ENCODE data around the gene TRIM52. TPM values are rescaled to one million over a fixed set of nuclear protein-coding genes. Genes with fewer than 3 reads are reported as not detected.
"Not testable (repeated sequence)": the region's sequence is repeated elsewhere in the genome, so short reads cannot be mapped to it uniquely, and the experiment has no call there.

Gene TRIM52
- total RNA-seq, 1 donor from 2014 or later: 12.8 TPM

DNA sequence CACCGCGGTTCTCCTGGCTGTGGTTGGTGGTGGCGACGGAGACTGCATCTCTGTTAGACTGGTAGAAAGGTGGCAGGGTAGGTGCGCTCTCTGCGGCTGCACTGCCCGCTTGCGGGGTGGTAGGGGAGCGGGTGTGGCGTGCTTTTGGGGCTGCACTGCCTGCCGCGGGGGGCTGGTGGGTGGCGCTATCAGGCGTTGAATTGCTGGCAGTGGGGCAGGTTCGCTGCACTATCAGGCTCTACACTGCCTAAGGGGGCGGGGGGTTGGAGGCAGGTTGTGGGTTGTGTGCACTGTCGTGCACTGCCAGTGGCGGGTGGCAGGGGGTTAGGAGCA lies 21.0 kb upstream of the TRIM52 start:
- Mint-ChIP-seq H3K4me1 (peaks cover 7% of the 10 kb centered on the region), H3K36me3 (no peaks in the 10 kb centered on the region), H3K4me3 (no peak overlapping the region), H3K9me3 (no peaks in the 10 kb centered on the region), H3K27me3 (ENCODE audit: low read depth) (no peaks in the 10 kb centered on the region), H3K27ac (no peak overlapping the region)
- TF ChIP-seq, protein P1, sequence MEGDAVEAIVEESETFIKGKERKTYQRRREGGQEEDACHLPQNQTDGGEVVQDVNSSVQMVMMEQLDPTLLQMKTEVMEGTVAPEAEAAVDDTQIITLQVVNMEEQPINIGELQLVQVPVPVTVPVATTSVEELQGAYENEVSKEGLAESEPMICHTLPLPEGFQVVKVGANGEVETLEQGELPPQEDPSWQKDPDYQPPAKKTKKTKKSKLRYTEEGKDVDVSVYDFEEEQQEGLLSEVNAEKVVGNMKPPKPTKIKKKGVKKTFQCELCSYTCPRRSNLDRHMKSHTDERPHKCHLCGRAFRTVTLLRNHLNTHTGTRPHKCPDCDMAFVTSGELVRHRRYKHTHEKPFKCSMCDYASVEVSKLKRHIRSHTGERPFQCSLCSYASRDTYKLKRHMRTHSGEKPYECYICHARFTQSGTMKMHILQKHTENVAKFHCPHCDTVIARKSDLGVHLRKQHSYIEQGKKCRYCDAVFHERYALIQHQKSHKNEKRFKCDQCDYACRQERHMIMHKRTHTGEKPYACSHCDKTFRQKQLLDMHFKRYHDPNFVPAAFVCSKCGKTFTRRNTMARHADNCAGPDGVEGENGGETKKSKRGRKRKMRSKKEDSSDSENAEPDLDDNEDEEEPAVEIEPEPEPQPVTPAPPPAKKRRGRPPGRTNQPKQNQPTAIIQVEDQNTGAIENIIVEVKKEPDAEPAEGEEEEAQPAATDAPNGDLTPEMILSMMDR (IDR thresholded peaks at IDR 0.05; ENCODE audit: unreplicated experiment): no peak
- no peak for DNase-seq (ENCODE audit: low spot score in 2 of 2, unreplicated experiment in 2 of 2)

DNA sequence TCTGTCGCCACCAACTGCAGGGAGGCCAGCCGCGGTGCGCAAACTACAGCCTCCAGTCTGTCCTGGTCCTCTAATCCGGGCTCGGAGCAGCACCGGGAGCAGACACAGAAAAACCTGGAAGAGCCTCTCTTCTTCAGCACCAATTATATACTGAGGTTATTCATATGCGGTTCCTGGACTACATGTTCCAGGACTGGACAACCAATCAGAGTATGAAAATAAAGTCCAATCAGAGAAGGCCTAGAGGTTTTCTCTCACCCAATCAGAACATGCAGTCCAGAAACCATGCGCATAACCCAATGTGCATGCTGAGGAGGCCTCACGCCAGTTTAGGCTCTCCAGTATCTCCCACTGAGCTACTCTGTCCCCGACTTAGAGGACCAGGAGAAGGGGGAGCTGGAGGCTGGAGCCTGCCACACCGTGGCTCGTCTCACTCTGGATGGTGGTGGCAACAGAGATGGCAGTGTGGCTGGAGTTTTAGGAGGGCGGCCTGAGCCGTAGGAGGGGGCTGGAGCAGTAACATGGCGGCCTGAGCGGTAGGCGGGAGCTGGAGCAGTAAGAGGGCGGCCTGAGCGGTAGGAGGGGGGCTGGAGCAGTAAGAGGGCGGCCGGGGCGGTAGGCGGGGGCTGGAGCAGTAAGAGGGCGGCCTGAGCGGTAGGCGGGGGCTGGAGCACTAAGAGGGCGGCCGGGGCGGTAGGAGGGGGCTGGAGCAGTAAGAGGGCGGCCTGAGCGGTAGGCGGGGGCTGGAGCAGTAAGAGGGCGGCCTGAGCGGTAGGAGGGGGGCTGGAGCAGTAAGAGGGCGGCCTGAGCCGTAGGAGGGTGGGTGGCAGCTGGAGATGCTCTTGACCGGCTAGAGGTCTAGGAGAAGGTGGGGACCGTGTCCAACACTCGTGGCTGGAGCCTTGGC lies 20.4 kb upstream of the TRIM52 start:
- Mint-ChIP-seq H3K27ac (no peak overlapping the region), H3K4me3 (no peak overlapping the region), H3K27me3 (ENCODE audit: low read depth) (no peaks in the 10 kb centered on the region), H3K9me3 (no peaks in the 10 kb centered on the region), H3K36me3 (no peaks in the 10 kb centered on the region), H3K4me1 (peaks cover 7% of the 10 kb centered on the region)
- TF ChIP-seq, protein P1 (IDR thresholded peaks at IDR 0.05; ENCODE audit: unreplicated experiment): no peak
- peak; percentile 61 to 78 for DNase-seq (ENCODE audit: low spot score in 2 of 2, unreplicated experiment in 2 of 2)

DNA sequence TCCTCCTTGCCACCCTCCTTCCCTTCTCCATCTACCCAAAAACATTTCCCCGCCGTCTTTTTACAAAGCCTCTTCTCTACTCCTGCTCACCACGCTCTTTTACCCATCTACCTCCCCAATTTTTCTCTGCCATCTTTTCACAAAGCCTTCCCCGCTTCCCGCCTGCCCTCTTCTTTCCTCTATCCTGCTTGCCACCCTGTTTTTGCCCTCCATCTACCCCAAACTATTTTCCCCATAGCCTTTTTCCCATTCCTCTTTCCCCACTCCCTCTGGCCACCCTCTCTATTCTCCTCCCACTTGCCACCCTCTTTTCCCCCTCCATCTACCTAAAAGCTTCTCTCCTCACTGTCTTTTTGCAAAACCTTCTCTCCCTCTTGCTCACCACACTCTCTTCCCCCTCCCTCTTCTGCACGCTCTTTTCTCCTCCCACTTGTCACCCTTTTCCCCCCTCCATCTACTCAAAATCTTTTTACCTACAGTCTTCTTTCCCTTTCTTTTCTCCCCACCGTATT lies 19.4 kb upstream of the TRIM52 start:
- DNase-seq (ENCODE audit: low spot score in 2 of 2, unreplicated experiment in 2 of 2): no peak
- TF ChIP-seq, protein P1 (IDR thresholded peaks at IDR 0.05; ENCODE audit: unreplicated experiment): no peak
- no peaks in the 10 kb centered on the region for H3K36me3 Mint-ChIP-seq
- H3K27me3 Mint-ChIP-seq (ENCODE audit: low read depth): no peaks in the 10 kb centered on the region
- H3K9me3 Mint-ChIP-seq: no peaks in the 10 kb centered on the region
- no peak overlapping the region for H3K4me3 Mint-ChIP-seq
- peaks cover 7% of the 10 kb centered on the region for H3K4me1 Mint-ChIP-seq
- H3K27ac Mint-ChIP-seq: no peak overlapping the region

DNA sequence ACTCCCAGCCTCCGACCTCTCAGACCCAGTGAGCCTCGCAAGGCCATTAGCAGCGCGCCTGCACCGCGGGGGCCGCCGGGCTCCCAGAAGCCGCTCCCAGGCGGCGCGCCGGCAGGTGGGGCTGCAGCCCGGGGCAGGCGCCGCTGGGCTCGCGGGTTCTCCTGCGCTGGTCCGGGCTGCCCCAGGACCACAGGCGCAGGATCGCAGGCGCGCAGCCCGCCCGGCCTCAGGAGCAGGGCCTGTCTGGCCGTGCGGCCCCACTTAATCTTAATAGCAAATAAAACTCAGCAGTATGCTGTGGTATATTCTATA lies 12.4 kb upstream of the TRIM52 start:
- H3K9me3 Mint-ChIP-seq; H3K36me3 Mint-ChIP-seq; H3K27me3 Mint-ChIP-seq (ENCODE audit: low read depth); H3K4me1 Mint-ChIP-seq: not testable (repeated sequence)
- H3K27ac Mint-ChIP-seq: peak overlapping the region; percentile 86
- peak; percentile 54 to 61 for DNase-seq (ENCODE audit: low spot score in 2 of 2, unreplicated experiment in 2 of 2)
- H3K4me3 Mint-ChIP-seq: peak overlapping the region; percentile 66

DNA sequence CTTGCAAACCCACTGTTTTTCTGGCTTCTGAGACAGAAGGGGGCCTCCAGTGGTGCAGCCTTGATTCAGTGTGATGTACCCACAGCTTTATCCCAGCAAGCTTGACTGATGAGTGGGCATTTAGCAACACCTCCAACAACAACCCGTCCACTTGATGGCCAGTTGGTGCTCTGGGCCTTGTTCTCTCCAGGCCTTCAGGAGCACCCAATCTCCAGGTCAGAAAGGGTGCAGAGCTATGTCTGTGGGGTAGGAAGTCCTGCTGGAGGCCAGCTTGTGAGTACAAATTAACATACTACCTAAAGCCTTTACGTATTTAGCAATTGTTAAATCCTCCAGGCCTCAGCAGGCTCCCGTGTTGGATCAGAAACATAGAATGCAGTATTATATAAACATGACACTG lies 10.1 kb upstream of the TRIM52 start:
- no peak overlapping the region for H3K4me3 Mint-ChIP-seq
- peaks cover 19% of the 10 kb centered on the region for H3K4me1 Mint-ChIP-seq
- no peak overlapping the region for H3K27ac Mint-ChIP-seq
- no peaks in the 10 kb centered on the region for H3K9me3 Mint-ChIP-seq
- TF ChIP-seq, protein P1 (IDR thresholded peaks at IDR 0.05; ENCODE audit: unreplicated experiment): no peak
- H3K36me3 Mint-ChIP-seq: no peaks in the 10 kb centered on the region
- DNase-seq (ENCODE audit: low spot score in 2 of 2, unreplicated experiment in 2 of 2): no peak
- no peaks in the 10 kb centered on the region for H3K27me3 Mint-ChIP-seq (ENCODE audit: low read depth)

DNA sequence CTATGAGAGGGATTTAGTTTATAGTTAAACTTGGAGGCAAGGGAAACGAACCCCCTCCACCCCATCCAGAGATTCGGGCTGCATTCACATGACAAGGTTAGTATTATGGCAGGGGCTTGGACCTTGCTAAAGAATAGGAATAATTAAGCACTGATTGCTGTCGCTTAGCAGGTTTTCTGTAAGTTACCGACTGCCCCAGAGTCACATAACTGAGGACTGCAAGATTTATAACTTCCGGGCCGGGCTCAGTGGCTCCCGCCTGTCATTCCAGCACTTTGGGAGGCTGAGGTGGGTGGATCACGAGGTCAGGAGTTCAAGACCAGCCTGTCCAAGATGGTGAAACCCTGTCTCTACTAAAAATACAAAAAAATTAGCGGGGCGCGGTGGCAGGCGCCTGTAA lies 7.0 kb upstream of the TRIM52 start:
- Mint-ChIP-seq H3K27ac (peak overlapping the region; percentile 16), H3K4me1 (peaks cover 18% of the 10 kb centered on the region), H3K36me3 (peaks cover 11% of the 10 kb centered on the region)
- DNase-seq (ENCODE audit: low spot score in 2 of 2, unreplicated experiment in 2 of 2); H3K4me3 Mint-ChIP-seq; H3K9me3 Mint-ChIP-seq; H3K27me3 Mint-ChIP-seq (ENCODE audit: low read depth): not testable (repeated sequence)

DNA sequence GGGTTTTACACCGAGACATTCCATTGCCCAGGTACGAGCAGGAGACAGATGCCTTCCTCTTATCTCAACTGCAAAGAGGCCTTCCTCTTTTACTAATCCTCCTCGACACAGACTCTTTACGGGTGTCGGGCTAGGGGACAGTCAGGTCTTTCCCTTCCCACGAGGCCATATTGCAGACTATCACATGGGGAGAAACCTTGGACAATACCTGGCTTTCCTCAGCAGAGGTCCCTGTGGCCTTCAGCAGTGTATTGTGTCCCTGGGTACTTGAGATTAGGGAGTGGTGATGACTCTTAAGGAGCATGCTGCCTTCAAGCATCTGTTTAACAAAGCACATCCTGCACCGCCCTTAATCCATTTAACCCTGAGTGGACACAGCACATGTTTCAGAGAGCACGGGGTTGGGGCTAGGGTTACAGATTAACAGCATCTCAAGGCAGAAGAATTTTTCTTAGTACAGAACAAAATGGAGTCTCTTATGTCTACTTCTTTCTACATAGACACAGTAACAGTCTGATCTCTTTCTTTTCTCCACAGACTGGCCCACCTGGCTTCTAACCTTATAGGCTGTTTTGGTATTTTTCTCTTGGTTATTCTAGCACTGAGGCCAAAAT lies 6.5 kb upstream of the TRIM52 start:
- H3K9me3 Mint-ChIP-seq; DNase-seq (ENCODE audit: low spot score in 2 of 2, unreplicated experiment in 2 of 2); H3K4me3 Mint-ChIP-seq; H3K27me3 Mint-ChIP-seq (ENCODE audit: low read depth): not testable (repeated sequence)
- H3K4me1 Mint-ChIP-seq: peaks cover 18% of the 10 kb centered on the region
- H3K36me3 Mint-ChIP-seq: peaks cover 11% of the 10 kb centered on the region
- peak overlapping the region; percentile 16 for H3K27ac Mint-ChIP-seq

Data from mesothelial cell of epicardium (in vitro differentiated cells).